ENCODE results near the gene CD200R1L. TPM values are rescaled to one million over a fixed set of nuclear protein-coding genes. Genes with fewer than 3 reads are reported as not detected.

Gene CD200R1L
- total RNA-seq, 2 experiments from 2014 or later: not detected

DNA sequence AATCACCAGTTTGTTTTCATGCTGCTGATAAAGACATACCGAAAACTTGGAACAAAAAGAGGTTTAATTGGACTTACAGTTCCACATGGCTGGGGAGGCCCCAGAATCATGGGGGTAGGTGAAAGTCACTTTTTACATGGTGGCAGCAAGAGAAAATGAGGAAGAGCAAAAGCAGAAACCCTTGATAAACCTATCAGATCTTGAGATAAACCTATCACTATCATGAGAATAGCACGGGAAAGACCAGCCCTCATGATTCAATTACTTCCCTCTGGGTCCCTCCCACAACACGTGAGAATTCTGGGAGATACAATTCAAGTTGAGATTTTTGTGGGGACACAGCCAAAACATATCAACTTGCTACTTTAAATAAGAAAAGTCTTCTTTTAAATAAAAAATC lies 28.9 kb downstream of the CD200R1L start:
- H3K36me3 ChIP-seq (ENCODE audit: insufficient read depth, low read length): no peaks in the 10 kb centered on the region; the same call in 1 of the 2 replicates
- no TSS peak for BruUV-seq (replicated peaks)
- H3K4me2 ChIP-seq (ENCODE audit: low read length): no peak overlapping the region
- no peaks in the 10 kb centered on the region for H3K79me2 ChIP-seq (ENCODE audit: insufficient read depth, low read depth, low read length)
- H3K4me3 ChIP-seq (ENCODE audit: low read depth, low read length, poor library complexity, severe bottlenecking): no peak overlapping the region
- intact Hi-C loops (cut with micrococcal nuclease; ENCODE audit: unreplicated experiment): no loop called here
- H4K20me1 ChIP-seq (ENCODE audit: insufficient read depth, low read length): no peaks in the 10 kb centered on the region
- H2AFZ ChIP-seq (ENCODE audit: low read length): no peak overlapping the region
- peaks cover 6% of the 10 kb centered on the region; the same call in 1 of the 2 replicates for H3K9me3 ChIP-seq (ENCODE audit: low read length)
- H3K4me1 ChIP-seq (ENCODE audit: insufficient read depth, low read length, poor library complexity, severe bottlenecking): peaks cover 21% of the 10 kb centered on the region
- no peaks in the 10 kb centered on the region for H3K9me2 ChIP-seq (ENCODE audit: insufficient read depth, low read length)
- no peak for DNase-seq (ENCODE audit: low spot score)
- TF ChIP-seq, protein P1, sequence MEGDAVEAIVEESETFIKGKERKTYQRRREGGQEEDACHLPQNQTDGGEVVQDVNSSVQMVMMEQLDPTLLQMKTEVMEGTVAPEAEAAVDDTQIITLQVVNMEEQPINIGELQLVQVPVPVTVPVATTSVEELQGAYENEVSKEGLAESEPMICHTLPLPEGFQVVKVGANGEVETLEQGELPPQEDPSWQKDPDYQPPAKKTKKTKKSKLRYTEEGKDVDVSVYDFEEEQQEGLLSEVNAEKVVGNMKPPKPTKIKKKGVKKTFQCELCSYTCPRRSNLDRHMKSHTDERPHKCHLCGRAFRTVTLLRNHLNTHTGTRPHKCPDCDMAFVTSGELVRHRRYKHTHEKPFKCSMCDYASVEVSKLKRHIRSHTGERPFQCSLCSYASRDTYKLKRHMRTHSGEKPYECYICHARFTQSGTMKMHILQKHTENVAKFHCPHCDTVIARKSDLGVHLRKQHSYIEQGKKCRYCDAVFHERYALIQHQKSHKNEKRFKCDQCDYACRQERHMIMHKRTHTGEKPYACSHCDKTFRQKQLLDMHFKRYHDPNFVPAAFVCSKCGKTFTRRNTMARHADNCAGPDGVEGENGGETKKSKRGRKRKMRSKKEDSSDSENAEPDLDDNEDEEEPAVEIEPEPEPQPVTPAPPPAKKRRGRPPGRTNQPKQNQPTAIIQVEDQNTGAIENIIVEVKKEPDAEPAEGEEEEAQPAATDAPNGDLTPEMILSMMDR (conservative IDR thresholded peaks at IDR 0.05; ENCODE audit: low read length): no peak
- no peak for TF ChIP-seq EZH2phosphoT487 (IDR thresholded peaks at IDR 0.05; ENCODE audit: borderline replicate concordance, low read depth, low read length)
- ChIA-PET CTCF (ENCODE audit: unreplicated experiment) (no interaction called here), POLR2A (interaction anchor here (1.0 to 1.6 kb wide), 3 partner anchors 17 to 174 kb away, joined by 3 read pairs; no protein-coding TSS in a partner anchor)
- no peak overlapping the region for H3K27ac ChIP-seq (ENCODE audit: low read depth, low read length, poor library complexity, severe bottlenecking)

GRCh38 chr3:112817271-112817670 lies 29.4 kb downstream of the CD200R1L start:
- Histone ChIP-seq H3K4me3 (ENCODE audit: low read depth, low read length, poor library complexity, severe bottlenecking) (no peak overlapping the region), H3K36me3 (ENCODE audit: insufficient read depth, low read length) (no peaks in the 10 kb centered on the region; the same call in 1 of the 2 replicates), H3K4me1 (ENCODE audit: insufficient read depth, low read length, poor library complexity, severe bottlenecking) (peaks cover 21% of the 10 kb centered on the region), H2AFZ (ENCODE audit: low read length) (no peak overlapping the region), H3K9me2 (ENCODE audit: insufficient read depth, low read length) (no peaks in the 10 kb centered on the region), H3K4me2 (ENCODE audit: low read length) (no peak overlapping the region), H3K9me3 (ENCODE audit: low read length) (peaks cover 6% of the 10 kb centered on the region; the same call in 1 of the 2 replicates), H4K20me1 (ENCODE audit: insufficient read depth, low read length) (no peaks in the 10 kb centered on the region), H3K27ac (ENCODE audit: low read depth, low read length, poor library complexity, severe bottlenecking) (no peak overlapping the region), H3K79me2 (ENCODE audit: insufficient read depth, low read depth, low read length) (no peaks in the 10 kb centered on the region)
- intact Hi-C loops (cut with micrococcal nuclease; ENCODE audit: unreplicated experiment): no loop called here
- BruUV-seq (replicated peaks): no TSS peak
- POLR2A ChIA-PET: interaction anchor here (0.8 to 1.6 kb wide), 4 partner anchors 17 to 174 kb away, joined by 3 read pairs; no protein-coding TSS in a partner anchor
- no peak for DNase-seq (ENCODE audit: low spot score)
- CTCF ChIA-PET (ENCODE audit: unreplicated experiment): no interaction called here
- TF ChIP-seq, protein P1 (conservative IDR thresholded peaks at IDR 0.05; ENCODE audit: low read length): no peak
- no peak for TF ChIP-seq EZH2phosphoT487 (IDR thresholded peaks at IDR 0.05; ENCODE audit: borderline replicate concordance, low read depth, low read length)

DNA sequence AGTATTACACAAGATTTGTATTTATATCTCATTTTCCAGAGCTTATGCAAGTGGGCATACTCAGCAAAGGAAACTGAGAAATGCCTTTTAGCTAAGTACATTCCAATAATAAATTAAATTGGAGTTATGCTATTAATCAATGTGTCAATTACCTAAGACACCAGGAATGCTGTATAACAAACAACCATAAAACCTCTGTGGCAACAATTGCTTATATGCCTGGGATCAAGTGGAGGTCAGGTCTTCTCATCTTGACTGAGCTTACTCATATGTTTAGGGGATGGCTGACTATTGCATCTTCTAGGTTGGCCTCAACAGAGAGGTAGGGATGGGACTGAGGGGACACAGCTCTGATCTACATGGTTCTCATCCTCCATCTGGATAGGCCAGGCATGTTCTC lies 30.7 kb downstream of the CD200R1L start:
- H3K4me1 ChIP-seq (ENCODE audit: insufficient read depth, low read length, poor library complexity, severe bottlenecking): peaks cover 21% of the 10 kb centered on the region
- TF ChIP-seq EZH2phosphoT487 (IDR thresholded peaks at IDR 0.05; ENCODE audit: borderline replicate concordance, low read depth, low read length): no peak
- TF ChIP-seq, protein P1 (conservative IDR thresholded peaks at IDR 0.05; ENCODE audit: low read length): no peak
- ChIA-PET POLR2A (interaction anchor here (0.6 to 1.7 kb wide), 5 partner anchors 8 to 156 kb away, joined by 3 to 9 read pairs (median 4); no protein-coding TSS in a partner anchor), CTCF (ENCODE audit: unreplicated experiment) (no interaction called here)
- H3K4me2 ChIP-seq (ENCODE audit: low read length): no peak overlapping the region
- no peak for DNase-seq (ENCODE audit: low spot score)
- H4K20me1 ChIP-seq (ENCODE audit: insufficient read depth, low read length): no peaks in the 10 kb centered on the region
- no peaks in the 10 kb centered on the region for H3K9me2 ChIP-seq (ENCODE audit: insufficient read depth, low read length)
- no peaks in the 10 kb centered on the region; the same call in 1 of the 2 replicates for H3K36me3 ChIP-seq (ENCODE audit: insufficient read depth, low read length)
- intact Hi-C loops (cut with micrococcal nuclease; ENCODE audit: unreplicated experiment): no loop called here
- BruUV-seq (replicated peaks): no TSS peak
- H3K27ac ChIP-seq (ENCODE audit: low read depth, low read length, poor library complexity, severe bottlenecking): no peak overlapping the region
- H3K4me3 ChIP-seq (ENCODE audit: low read depth, low read length, poor library complexity, severe bottlenecking): no peak overlapping the region
- H2AFZ ChIP-seq (ENCODE audit: low read length): no peak overlapping the region
- H3K9me3 ChIP-seq (ENCODE audit: low read length): peaks cover 6% of the 10 kb centered on the region; the same call in 1 of the 2 replicates
- H3K79me2 ChIP-seq (ENCODE audit: insufficient read depth, low read depth, low read length): no peaks in the 10 kb centered on the region

Data from OCI-LY7 (cell line).